ENCODE measurements around the gene CHRDL1. TPM values are rescaled to one million over a fixed set of nuclear protein-coding genes. Genes with fewer than 3 reads are reported as not detected.

Gene CHRDL1
- total and polyA plus RNA-seq, 2 experiments from 2014 or later = 0.06 TPM; not detected in 1

DNA sequence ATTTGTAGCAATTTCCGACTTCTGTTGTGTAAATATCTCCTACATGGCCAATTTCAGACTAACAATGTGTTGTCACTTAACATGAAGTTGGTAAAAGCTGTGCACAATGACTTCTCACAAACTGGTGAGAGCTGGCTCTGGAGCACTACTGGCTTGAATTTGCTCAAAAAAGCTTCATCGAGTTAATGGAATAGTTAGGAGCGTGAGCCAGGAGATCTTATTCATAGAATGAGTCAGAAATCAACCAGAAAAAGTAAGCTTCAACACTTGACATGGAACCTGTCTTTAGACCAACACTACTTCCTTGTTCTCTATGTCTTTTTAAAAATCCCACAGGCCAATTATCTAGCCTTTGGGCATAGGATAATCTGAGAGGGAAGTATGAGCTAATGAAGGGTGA lies 7.9 kb upstream of the CHRDL1 start:
- DNase-seq = peak; percentile 65
- 4 to 10% methylated on average over 3 of the region's 3 CpGs for WGBS, 2 experiments (ENCODE audit: low coverage in 1 of 2, low lambda C conversion rate in 2 of 2, missing lambda C conversion rate in 2 of 2)

DNA sequence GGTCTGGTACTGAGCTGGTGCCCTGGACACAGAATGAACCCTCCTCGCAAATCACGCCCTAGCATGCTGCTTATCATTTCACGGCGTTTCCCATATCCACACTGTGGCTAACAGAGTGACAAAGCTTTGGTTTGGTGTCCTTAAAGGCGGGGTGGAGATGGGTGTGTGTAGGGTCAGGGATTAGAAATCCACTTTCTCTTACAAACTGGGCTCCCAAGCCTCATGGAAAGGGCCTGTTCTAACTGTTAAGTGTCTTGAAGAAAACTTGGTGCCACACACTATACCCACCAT lies 735 bp upstream of the CHRDL1 start:
- H3K9me2 ChIP-seq (ENCODE audit: insufficient read depth) = no peaks in the 10 kb centered on the region
- peak overlapping the region; percentile 23 for H3K4me2 ChIP-seq (ENCODE audit: unreplicated experiment)
- H3K9me3 ChIP-seq (ENCODE audit: low read depth) = no peaks in the 10 kb centered on the region
- no peak overlapping the region for H3K27ac ChIP-seq
- H3K9ac ChIP-seq = no peak overlapping the region
- in situ Hi-C loops (cut with MboI) = no loop called here
- TF ChIP-seq EZH2 (IDR thresholded peaks at IDR 0.05; ENCODE audit: insufficient read depth, poor library complexity, severe bottlenecking) (no peak), EZH2phosphoT487 (IDR thresholded peaks at IDR 0.05; ENCODE audit: insufficient read depth, low read depth) (no peak)
- no peaks in the 10 kb centered on the region for H3K4me1 ChIP-seq (ENCODE audit: insufficient read depth)
- DNase-seq = no peak
- peaks cover 18% of the 10 kb centered on the region for H3K27me3 ChIP-seq (replicated peaks; ENCODE audit: insufficient read depth)
- H4K20me1 ChIP-seq (ENCODE audit: insufficient read depth) = no peaks in the 10 kb centered on the region
- no peaks in the 10 kb centered on the region for H3K79me2 ChIP-seq (ENCODE audit: insufficient read depth)
- H3F3A ChIP-seq (ENCODE audit: insufficient read depth) = no peaks in the 10 kb centered on the region
- no peak overlapping the region for H2AFZ ChIP-seq
- peak overlapping the region; percentile 56 for H3K4me3 ChIP-seq
- WGBS, 2 experiments (ENCODE audit: low coverage in 1 of 2, low lambda C conversion rate in 2 of 2, missing lambda C conversion rate in 2 of 2) = 7 to 11% methylated on average over 5 of the region's 5 CpGs
- no peaks in the 10 kb centered on the region for H3K36me3 ChIP-seq (ENCODE audit: low read depth)

More for the DNA sequence above, 7.9 kb upstream of the CHRDL1 start:
- in situ Hi-C loops (cut with MboI) = no loop called here
- Histone ChIP-seq H3K9me3 (ENCODE audit: low read depth) (no peaks in the 10 kb centered on the region), H3K79me2 (ENCODE audit: insufficient read depth) (no peaks in the 10 kb centered on the region), H3K9ac (no peak overlapping the region), H4K20me1 (ENCODE audit: insufficient read depth) (no peaks in the 10 kb centered on the region), H3K4me2 (ENCODE audit: unreplicated experiment) (no peak overlapping the region), H2AFZ (no peak overlapping the region), H3K4me3 (no peak overlapping the region), H3F3A (ENCODE audit: insufficient read depth) (peaks cover 7% of the 10 kb centered on the region; the same call in 1 of the 2 replicates), H3K4me1 (ENCODE audit: insufficient read depth) (peaks cover 19% of the 10 kb centered on the region), H3K27me3 (replicated peaks; ENCODE audit: insufficient read depth) (no peaks in the 10 kb centered on the region), H3K27ac (no peak overlapping the region), H3K36me3 (ENCODE audit: low read depth) (no peaks in the 10 kb centered on the region), H3K9me2 (ENCODE audit: insufficient read depth) (no peaks in the 10 kb centered on the region)
- TF ChIP-seq EZH2phosphoT487 (IDR thresholded peaks at IDR 0.05; ENCODE audit: insufficient read depth, low read depth) (no peak), EZH2 (IDR thresholded peaks at IDR 0.05; ENCODE audit: insufficient read depth, poor library complexity, severe bottlenecking) (no peak)

GRCh38 chrX:110794601-110795000 lies 1.0 kb downstream of the CHRDL1 start:
- WGBS, 2 experiments (ENCODE audit: low coverage in 1 of 2, low lambda C conversion rate in 2 of 2, missing lambda C conversion rate in 2 of 2) = 26 to 44% methylated on average over 3 of the region's 3 CpGs
- in situ Hi-C loops (cut with MboI) = no loop called here
- no peaks in the 10 kb centered on the region for H3K36me3 ChIP-seq (ENCODE audit: low read depth)
- no peaks in the 10 kb centered on the region for H4K20me1 ChIP-seq (ENCODE audit: insufficient read depth)
- DNase-seq = no peak
- H3K79me2 ChIP-seq (ENCODE audit: insufficient read depth) = no peaks in the 10 kb centered on the region
- TF ChIP-seq EZH2phosphoT487 (IDR thresholded peaks at IDR 0.05; ENCODE audit: insufficient read depth, low read depth) (no peak), EZH2 (IDR thresholded peaks at IDR 0.05; ENCODE audit: insufficient read depth, poor library complexity, severe bottlenecking) (no peak)
- no peaks in the 10 kb centered on the region for H3F3A ChIP-seq (ENCODE audit: insufficient read depth)
- no peaks in the 10 kb centered on the region for H3K9me3 ChIP-seq (ENCODE audit: low read depth)
- no peaks in the 10 kb centered on the region for H3K4me1 ChIP-seq (ENCODE audit: insufficient read depth)
- no peak overlapping the region for H2AFZ ChIP-seq
- H3K27me3 ChIP-seq (replicated peaks; ENCODE audit: insufficient read depth) = peaks cover 18% of the 10 kb centered on the region
- no peaks in the 10 kb centered on the region for H3K9me2 ChIP-seq (ENCODE audit: insufficient read depth)
- H3K4me2 ChIP-seq (ENCODE audit: unreplicated experiment) = no peak overlapping the region
- no peak overlapping the region for H3K4me3 ChIP-seq
- no peak overlapping the region for H3K9ac ChIP-seq
- no peak overlapping the region for H3K27ac ChIP-seq

- no peak overlapping the region for H3K27ac ChIP-seq
- peaks cover 12% of the 10 kb centered on the region for H3K27me3 ChIP-seq (replicated peaks; ENCODE audit: insufficient read depth)
- H3K4me1 ChIP-seq (ENCODE audit: insufficient read depth) = no peaks in the 10 kb centered on the region
- no peaks in the 10 kb centered on the region for H3K79me2 ChIP-seq (ENCODE audit: insufficient read depth)
- no peaks in the 10 kb centered on the region for H3K9me3 ChIP-seq (ENCODE audit: low read depth)
- no peak overlapping the region for H2AFZ ChIP-seq
- H3K36me3 ChIP-seq (ENCODE audit: low read depth) = no peaks in the 10 kb centered on the region
- H3K9me2 ChIP-seq (ENCODE audit: insufficient read depth) = no peaks in the 10 kb centered on the region
- 77 to 78% methylated on average over 3 to 5 of the region's 5 CpGs for WGBS, 2 experiments (ENCODE audit: low coverage in 1 of 2, low lambda C conversion rate in 2 of 2, missing lambda C conversion rate in 2 of 2)
- no peaks in the 10 kb centered on the region for H4K20me1 ChIP-seq (ENCODE audit: insufficient read depth)
- no peak for DNase-seq
- no peak overlapping the region for H3K9ac ChIP-seq
- H3F3A ChIP-seq (ENCODE audit: insufficient read depth) = no peaks in the 10 kb centered on the region
- in situ Hi-C loops (cut with MboI) = no loop called here
- H3K4me2 ChIP-seq (ENCODE audit: unreplicated experiment) = no peak overlapping the region
- TF ChIP-seq EZH2 (IDR thresholded peaks at IDR 0.05; ENCODE audit: insufficient read depth, poor library complexity, severe bottlenecking) (no peak), EZH2phosphoT487 (IDR thresholded peaks at IDR 0.05; ENCODE audit: insufficient read depth, low read depth) (no peak)
- no peak overlapping the region for H3K4me3 ChIP-seq
These were observed 4.5 kb downstream of the CHRDL1 start for GRCh38 chrX:110791071-110791470.

GRCh38 chrX:110786486-110786885 lies 9.1 kb downstream of the CHRDL1 start:
- 83 to 85% methylated on average over 4 of the region's 4 CpGs for WGBS, 2 experiments (ENCODE audit: low coverage in 1 of 2, low lambda C conversion rate in 2 of 2, missing lambda C conversion rate in 2 of 2)
- Histone ChIP-seq H2AFZ (no peak overlapping the region), H3K4me3 (no peak overlapping the region), H3K27ac (no peak overlapping the region), H3K9me2 (ENCODE audit: insufficient read depth) (no peaks in the 10 kb centered on the region), H3K9ac (no peak overlapping the region), H3K27me3 (replicated peaks; ENCODE audit: insufficient read depth) (no peaks in the 10 kb centered on the region), H4K20me1 (ENCODE audit: insufficient read depth) (no peaks in the 10 kb centered on the region), H3K36me3 (ENCODE audit: low read depth) (no peaks in the 10 kb centered on the region), H3K4me1 (ENCODE audit: insufficient read depth) (no peaks in the 10 kb centered on the region), H3K9me3 (ENCODE audit: low read depth) (no peaks in the 10 kb centered on the region), H3K4me2 (ENCODE audit: unreplicated experiment) (no peak overlapping the region), H3K79me2 (ENCODE audit: insufficient read depth) (no peaks in the 10 kb centered on the region), H3F3A (ENCODE audit: insufficient read depth) (no peaks in the 10 kb centered on the region)
- in situ Hi-C loops (cut with MboI) = no loop called here
- no peak for TF ChIP-seq EZH2phosphoT487 (IDR thresholded peaks at IDR 0.05; ENCODE audit: insufficient read depth, low read depth)
- TF ChIP-seq EZH2 (IDR thresholded peaks at IDR 0.05; ENCODE audit: insufficient read depth, poor library complexity, severe bottlenecking) = no peak
- DNase-seq = no peak
